Coronary artery (tissue), 2 donors: ENCODE results near the gene CEBPE.

ENCODE experiments used
- DNase-seq: peaks from one replicate; pipeline ENCODE4 v3.0.0-alpha.2; 2017; ENCODE audit warnings: low spot score
- H3K27ac ChIP-seq, 2 donors: fragments of 200-600 bp; sonication (generic); one replicate each; pipeline ENCODE4 v1.5.1; 2016 to 2019
- H3K4me3 ChIP-seq: fragments of 200-600 bp; sonication (generic); 2 replicates; pipeline ENCODE4 v1.5.1; 2016; ENCODE audit warnings: mild to moderate bottlenecking, moderate library complexity
- CTCF ChIP-seq: fragments of 200-600 bp; sonication (generic); IDR thresholded peaks from one replicate; pipeline ENCODE4 v1.5.1; 2019; ENCODE audit warnings: antibody characterized with exemption

Gene CEBPE

GRCh38 chr14:23085458-23085857, 33.6 kb downstream of the CEBPE start:
- DNase-seq: no peak
- Histone ChIP-seq H3K4me3 (no peak overlapping the region), H3K27ac (no peak overlapping the region)
- TF ChIP-seq CTCF: no peak

- DNase-seq: no peak
- H3K27ac ChIP-seq: no peak overlapping the region
- no peak overlapping the region for H3K4me3 ChIP-seq
- TF ChIP-seq CTCF: no peak
Observed at GRCh38 chr14:23080474-23080873, 38.6 kb downstream of the CEBPE start.

- no peak for TF ChIP-seq CTCF
- Histone ChIP-seq H3K4me3 (no peak overlapping the region), H3K27ac (peak overlapping the region in 1 of 2 donors; percentile 75)
- DNase-seq: no peak
Observed at GRCh38 chr14:23079716-23080115, 39.3 kb downstream of the CEBPE start.

- Histone ChIP-seq H3K27ac (peak overlapping the region; percentile 2 to 75), H3K4me3 (no peak overlapping the region)
- TF ChIP-seq CTCF: no peak
- DNase-seq: peak; percentile 84
Observed at GRCh38 chr14:23078692-23079116, 40.4 kb downstream of the CEBPE start.

GRCh38 chr14:23077962-23078361, 41.1 kb downstream of the CEBPE start:
- TF ChIP-seq CTCF: no peak
- no peak for DNase-seq
- Histone ChIP-seq H3K4me3 (no peak overlapping the region), H3K27ac (peak overlapping the region; percentile 2 to 75)

GRCh38 chr14:23076785-23077408, 42.2 kb downstream of the CEBPE start:
- Histone ChIP-seq H3K4me3 (no peak overlapping the region), H3K27ac (peak overlapping the region in 1 of 2 donors; percentile 3)
- DNase-seq: no peak
- peak; percentile 45 for TF ChIP-seq CTCF

GRCh38 chr14:23074906-23075305, 44.1 kb downstream of the CEBPE start:
- H3K4me3 ChIP-seq: no peak overlapping the region
- TF ChIP-seq CTCF: no peak
- H3K27ac ChIP-seq: no peak overlapping the region
- DNase-seq: no peak
